Loucy (cell line): ENCODE results near the gene CGB7.

ENCODE experiments used
- EZH2phosphoT487 ChIP-seq: fragments of 200-600 bp; IDR thresholded peaks from 2 replicates; pipeline ENCODE4 v1.6.1; 2018; ENCODE audit warnings: antibody characterized with exemption, mild to moderate bottlenecking, moderate library complexity, borderline replicate concordance
- TF ChIP-seq, protein P1 (sequence below): fragments of 200-600 bp; sonication (generic); conservative IDR thresholded peaks from 2 replicates; pipeline ENCODE4 v1.5.1; 2014; ENCODE audit warnings: mild to moderate bottlenecking, antibody characterized with exemption, low read length

- TF ChIP-seq, protein P1, sequence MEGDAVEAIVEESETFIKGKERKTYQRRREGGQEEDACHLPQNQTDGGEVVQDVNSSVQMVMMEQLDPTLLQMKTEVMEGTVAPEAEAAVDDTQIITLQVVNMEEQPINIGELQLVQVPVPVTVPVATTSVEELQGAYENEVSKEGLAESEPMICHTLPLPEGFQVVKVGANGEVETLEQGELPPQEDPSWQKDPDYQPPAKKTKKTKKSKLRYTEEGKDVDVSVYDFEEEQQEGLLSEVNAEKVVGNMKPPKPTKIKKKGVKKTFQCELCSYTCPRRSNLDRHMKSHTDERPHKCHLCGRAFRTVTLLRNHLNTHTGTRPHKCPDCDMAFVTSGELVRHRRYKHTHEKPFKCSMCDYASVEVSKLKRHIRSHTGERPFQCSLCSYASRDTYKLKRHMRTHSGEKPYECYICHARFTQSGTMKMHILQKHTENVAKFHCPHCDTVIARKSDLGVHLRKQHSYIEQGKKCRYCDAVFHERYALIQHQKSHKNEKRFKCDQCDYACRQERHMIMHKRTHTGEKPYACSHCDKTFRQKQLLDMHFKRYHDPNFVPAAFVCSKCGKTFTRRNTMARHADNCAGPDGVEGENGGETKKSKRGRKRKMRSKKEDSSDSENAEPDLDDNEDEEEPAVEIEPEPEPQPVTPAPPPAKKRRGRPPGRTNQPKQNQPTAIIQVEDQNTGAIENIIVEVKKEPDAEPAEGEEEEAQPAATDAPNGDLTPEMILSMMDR = no peak
- no peak for TF ChIP-seq EZH2phosphoT487
Measured at GRCh38 chr19:49014123-49014869, 43.3 kb downstream of the CGB7 start.
